NCI-H146 treated with DMSO at 0.1 percent for 48 hours (cell line): Measurements from ENCODE around the gene UBE2J1.
A peak's percentile ranks its signal among the peaks of the same experiment; 100 is the strongest.
"Not testable (repeated sequence)": the region's sequence is repeated elsewhere in the genome, so short reads cannot be mapped to it uniquely, and the experiment has no call there.

Experiments used
- DNase-seq: peaks from one replicate; lab custom pipeline; 2025; ENCODE audit not compliant: unreplicated experiment; lab: John Stamatoyannopoulos, UW

The UBE2J1 gene

DNA sequence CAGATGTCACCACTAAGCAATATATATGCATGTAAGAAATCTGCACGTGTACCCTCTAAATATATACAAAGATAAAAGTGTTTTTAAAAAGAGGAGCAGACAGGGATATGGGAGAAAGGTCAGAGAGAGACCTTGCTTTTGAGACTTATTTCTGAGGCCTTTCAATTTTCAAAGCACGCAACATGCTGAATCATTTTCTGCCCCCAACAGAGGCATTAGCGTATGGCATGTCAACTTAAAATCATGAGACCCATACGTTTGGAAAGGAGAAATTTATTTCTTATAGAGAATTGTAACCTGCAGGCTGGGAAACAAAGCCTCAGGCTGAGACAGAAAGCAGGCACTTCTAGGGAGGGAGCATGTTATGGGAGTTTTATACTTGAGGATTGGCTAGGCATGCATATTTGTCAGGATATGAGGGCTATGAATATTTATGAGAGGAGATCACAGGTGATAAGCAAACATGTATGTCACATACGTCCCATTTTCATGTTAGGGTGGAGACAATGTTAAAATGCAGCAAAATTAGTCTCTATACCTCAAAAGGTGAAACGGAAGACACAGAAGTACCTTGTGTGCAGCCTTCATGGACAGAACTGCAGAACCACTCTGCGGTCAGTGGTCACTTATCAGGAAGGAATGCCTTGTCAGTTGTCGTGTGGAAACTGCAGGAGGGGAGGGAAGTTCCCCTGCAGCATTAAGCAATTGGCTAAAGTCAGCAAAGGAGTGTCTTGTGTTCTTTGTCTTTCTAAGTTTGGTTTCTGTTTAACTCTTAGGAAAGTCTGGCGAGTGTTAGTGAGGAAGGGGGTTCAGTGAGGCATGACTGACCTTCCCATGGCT is 31.2 kb downstream of the UBE2J1 start:
- DNase-seq, result no peak

DNA sequence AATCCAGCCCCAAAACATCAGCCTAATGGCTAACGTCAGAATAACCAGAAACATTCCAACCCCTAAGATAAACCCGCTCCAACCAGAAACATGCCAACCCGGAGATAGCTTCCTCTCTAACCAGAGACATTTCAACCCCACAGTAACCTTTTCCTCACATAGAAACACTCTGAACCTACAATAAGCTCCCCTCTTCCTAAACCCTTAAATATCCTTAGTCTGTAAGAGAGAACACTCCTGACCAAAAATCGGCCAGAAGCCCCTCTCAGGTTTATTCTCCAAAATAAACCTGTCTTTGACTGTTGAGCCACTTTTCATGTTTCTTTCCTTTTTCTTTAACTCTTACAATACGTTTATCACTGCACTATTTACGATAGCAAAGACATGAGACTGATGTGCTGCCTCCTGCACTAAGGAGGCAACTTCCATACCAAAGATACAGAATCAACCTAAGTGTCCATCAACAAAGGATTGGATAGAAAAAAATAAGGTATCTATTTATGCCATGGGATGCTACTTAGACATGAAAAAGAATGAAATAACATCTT is 32.4 kb downstream of the UBE2J1 start:
- DNase-seq, result no peak

DNA sequence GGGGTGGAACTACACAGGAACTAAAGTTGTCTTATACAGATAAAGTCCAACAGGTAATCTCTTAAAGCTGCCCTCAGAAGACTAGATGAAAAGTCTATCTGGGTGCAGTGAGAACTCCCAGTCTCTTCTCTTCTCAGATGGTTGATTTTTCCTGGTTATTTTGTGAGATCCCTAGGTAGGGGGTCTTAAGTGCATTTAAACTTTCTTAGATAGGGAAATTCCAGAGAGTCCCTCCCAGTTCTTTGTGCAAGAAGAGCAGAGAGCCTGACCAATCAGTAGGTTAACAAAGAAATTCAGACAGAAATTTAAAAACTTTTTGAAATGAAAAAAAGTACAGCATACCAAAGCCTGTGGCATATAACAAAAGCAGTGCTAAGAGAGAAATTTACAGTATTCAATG is 35.5 kb downstream of the UBE2J1 start:
- DNase-seq, result no peak

DNA sequence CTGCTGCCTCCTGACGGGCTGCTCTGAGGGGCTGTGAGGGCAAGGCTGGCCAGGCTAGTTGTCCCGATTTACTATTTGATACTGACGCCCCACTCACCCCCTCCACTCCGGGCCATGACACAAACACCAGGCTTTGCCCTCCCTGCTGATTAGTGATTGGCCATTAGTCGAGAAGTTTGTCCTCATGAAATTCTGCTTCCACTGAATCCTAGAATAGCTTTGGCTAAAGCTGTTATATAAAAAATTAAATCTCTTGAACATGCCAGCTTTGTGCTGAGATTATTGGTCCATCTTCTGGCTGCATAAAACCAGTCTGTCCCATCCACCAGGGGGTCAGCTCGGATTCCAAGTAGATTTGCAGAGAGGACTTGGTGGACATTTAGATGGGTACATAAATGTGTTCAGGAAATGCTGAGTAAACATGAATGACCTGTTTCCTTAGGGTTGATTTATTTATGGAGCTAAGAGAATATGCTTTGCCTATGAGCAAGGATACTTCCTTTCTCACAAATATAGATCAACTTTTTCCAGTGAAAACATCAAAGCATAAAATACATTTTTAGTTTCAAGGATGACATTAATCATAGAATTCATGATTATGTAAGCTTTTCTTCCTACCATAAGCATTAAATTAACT is 37.2 kb downstream of the UBE2J1 start, which contains the start of gene GABRR2:
GABRR2 (minus strand) TSS at position 51 of the 637 bp plus-strand sequence. CDS start 134 bp downstream, outside the sequence.
- no peak for DNase-seq

DNA sequence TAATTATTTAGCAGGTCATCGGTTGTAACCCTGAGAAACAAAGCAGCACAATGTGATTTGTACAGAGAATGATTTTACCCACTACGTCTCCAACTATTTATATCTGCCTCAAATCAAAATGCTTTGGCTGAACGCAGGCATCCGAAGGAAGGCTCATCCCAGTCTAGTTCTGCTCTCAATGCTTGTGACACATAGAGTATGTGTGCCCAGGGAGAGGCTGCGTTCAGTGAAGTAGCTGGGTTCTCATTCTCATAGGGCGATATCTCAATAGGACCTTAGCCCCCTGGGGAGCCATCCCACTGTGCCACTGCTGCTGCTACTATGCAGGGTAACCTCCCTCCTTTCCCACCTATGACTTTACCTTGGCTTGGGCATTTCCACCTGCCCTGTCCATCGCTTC is 37.8 kb downstream of the UBE2J1 start:
- no peak for DNase-seq

DNA sequence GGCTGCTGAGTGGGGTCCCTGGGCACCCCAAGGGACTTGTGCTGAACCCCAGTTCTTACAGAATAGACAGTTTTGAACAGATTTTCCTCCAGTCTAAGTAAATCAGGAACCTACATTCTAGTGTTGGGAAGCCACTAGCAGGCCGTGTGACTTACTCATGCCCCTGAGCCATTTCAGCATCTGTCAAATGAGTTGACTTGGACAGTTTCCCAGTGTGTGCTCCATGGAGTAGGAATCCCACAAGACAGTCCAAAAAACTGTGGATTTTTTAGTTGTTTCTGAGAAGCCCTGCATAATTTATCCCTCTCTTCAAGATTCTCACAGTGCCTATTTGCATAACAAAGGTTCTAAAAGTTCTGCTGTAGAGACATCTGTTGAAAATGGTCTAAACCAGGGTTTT is 39.5 kb downstream of the UBE2J1 start:
- no peak for DNase-seq

DNA sequence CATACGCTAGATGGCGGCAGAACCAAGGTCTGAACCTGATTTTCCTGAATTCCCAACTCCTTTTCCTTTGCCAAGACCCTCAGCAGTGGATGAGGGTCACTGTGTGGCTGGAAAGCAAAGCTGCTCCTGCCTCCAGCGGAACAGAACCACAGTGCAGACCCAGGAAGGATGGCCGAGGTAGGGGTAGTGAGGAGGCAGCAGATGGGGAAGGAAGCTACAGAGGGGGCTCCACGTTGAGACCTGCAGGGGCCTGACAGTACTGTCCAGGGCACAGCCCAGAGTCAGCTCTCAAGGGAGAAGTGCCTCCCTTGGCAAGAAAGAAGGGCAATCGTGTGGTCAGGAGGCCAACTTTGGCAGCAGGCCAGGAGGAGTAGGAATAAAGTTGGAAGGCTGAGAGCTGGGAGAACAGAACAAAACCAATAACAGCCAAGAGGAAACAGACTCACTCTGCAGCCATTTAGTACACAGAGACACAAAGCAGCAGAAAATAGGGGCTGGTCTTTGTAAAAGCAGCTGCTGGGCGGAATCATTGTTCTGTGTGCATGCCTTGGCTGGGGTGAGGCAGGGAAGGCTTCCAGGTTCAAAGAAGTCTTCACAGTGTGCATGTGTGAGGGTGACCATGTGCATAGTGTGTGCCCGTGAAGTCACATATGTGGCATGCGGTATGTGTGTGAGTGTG is 40.5 kb downstream of the UBE2J1 start:
- peak; percentile 24 for DNase-seq

DNA sequence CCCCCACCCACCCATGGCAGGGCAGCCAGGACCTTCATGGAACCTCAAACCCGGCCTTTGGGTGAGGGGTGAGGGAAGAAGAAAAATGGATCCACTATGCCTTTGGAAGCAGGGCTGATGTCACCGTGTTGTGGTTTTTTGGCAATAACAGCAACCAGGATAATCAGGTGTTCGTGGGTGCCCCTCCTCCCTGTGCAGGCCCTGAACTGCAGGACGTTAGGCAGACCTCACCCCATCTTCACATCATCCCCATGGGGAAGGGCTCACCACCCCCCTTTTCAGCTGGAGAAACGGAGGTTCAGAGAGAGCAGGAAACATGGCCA is 41.0 kb downstream of the UBE2J1 start:
- no peak for DNase-seq

DNA sequence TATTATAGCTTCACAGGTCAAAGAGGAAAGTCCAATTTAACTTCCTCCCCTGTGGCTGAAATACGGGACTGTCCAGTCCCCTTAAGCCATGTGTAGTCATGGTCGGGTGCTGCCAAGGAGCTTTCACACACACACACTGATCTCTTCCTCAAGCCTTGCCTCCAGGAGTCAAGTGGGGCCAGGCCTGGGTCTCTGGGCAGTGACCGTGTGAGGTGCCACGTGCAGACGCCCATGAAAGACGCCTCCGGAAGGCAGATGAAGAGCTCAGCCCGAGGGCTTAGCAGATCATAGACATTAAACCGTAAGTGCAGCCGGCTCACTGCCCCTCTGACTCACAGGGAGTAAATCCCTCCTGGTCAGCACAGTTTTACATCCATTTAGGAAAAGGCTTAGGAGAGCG is 41.6 kb downstream of the UBE2J1 start:
- no peak for DNase-seq

DNA sequence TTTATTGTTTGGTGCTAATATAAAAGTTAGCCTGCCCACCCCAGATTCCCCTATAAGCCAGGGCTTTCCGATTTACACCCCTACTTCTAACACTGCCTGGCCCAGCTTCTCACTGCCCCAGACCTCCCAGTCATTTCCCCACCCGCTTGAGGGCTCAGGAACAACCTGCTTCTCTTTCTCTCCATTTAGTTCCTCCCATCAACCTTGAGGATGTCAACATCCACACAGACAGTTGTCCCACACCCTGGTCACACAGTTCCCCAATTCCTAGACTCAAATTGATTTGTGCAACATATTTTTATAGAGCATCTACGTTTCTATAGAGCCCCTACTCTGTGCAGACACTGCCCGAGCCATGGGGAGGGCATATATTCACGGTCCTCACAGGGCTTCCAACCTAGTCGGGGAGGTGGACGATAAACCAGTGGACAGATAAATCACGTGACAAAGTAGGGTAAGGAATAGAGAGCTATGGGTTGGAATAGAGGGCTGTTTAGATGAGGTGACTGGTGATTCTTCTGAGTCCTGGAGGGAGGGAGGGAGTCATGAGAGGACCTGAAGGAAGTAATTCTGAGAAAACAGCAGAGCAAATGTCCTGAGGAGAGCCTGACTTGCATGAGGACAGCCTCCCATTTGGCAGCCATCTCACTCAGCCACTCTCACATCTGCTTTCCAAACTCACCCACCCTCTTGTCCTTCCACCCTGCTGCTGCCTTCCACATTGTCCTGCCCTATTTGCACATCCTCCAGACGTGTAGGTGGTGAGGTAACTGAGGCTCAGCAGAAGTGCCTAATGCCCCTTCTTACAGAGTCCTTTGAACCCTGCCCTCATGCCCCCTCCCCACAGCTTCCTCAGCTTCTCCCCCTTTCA is 43.8 kb downstream of the UBE2J1 start:
- DNase-seq, result no peak

DNA sequence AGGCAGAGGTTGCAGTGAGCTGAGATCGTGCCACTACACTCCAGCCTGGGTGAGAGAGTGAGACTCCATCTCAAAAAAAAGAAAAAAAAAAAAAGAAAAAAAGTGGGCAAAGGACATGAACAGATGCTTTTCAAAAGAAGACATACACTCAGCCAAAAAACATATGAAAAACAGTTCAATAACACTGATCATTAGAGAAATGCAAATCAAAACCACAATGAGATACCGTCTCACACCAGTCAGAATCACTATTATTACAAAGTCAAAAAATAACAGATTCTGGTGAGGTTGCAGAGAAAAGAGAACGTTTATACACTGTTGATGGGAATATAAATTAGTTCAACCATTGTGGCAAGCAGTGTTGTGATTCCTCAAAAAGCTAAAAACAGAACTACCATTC is 48.0 kb downstream of the UBE2J1 start:
- not testable (repeated sequence) for DNase-seq

DNA sequence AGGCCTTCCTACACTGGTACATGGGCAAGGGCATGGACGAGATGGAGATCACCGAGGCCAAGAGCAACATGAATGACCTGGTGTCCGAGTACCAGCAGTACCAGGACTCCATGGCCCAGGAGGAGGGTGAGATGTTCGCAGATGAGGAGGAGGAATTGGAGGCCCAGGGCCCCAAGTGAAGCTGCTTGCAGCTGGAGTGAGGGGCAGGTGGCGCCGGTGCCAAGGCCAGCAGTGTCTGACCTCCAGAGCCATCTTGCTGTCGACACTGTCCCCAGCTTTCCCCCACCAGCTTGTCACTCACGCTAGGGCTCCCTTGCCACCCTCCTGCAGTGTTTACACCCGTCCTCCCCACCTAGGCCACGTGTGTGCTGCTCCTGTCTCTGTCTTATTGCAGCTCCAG is 49.6 kb downstream of the UBE2J1 start:
- DNase-seq, result no peak

DNA sequence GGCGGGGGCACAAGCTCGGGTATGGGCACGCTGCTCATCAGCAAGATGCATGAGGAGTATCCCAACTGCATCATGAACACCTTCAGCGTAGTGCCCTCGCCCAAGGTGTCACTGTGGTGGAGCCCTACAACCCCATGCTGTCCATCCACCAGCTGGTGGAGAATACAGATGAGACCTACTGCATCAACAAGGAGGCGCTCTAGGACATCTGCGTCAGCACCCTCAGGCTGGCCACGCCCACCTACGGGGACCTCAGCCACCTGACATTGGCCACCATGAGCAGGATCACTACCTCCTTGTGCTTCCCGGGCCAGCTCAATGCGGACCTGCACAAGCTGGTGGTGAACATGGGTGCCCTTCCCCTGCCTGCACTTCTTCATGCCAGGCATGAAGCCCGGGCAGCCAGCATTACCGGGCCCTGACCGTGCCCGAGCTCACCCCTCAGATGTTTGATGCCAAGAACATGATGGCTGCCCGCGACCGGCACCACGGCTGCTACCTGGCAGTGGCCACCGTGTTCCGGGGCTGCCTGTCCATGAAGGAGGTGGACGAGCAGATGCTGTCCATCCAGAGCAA is 50.2 kb downstream of the UBE2J1 start:
- no peak for DNase-seq

DNA sequence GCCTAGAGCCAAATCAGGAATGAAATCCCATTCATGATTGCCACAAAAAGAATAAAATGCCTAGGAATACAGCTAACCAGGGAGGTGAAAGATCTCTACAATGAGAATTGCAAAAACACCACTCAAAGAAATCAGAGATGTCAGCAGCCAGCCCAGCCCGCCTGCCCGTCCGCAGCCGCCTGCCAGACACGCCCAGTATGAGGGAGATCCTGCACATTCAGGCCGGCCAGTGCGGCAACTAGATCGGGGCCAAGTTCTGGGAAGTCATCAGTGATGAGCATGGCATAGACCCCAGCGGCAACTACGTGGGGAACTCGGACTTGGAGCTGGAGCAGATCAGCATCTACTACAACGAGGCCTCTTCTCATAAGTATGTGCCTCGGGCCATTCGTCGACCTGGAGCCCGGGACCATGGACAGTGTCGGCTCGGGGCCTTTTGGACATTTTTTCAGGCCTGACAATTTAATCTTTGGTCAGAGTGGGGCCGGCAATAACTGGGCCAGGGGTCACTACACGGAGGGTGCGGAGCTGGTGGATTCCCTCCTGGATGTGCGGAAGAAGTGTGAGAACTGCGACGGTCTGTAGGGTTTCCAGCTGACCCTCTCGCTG is 50.8 kb downstream of the UBE2J1 start:
- no peak for DNase-seq

DNA sequence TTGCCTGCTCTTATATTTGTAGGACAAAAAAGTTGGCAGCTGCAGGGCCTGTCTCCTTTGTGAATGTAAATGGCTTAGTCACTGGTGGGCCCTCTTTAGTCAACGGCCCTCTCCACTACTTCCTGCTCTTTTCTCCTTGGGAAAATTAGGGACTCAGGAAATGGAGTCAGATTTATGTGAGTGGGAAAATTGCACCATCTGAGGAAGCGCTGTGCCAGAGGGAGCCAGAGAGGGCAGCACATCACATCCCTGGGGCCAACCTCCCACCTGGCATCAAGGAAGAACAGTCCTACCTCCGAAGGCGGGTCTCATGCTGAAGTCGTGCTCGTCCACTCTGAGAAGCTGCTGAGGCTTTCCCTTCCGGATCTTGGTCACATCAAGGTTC is 53.1 kb downstream of the UBE2J1 start:
- DNase-seq, result no peak

DNA sequence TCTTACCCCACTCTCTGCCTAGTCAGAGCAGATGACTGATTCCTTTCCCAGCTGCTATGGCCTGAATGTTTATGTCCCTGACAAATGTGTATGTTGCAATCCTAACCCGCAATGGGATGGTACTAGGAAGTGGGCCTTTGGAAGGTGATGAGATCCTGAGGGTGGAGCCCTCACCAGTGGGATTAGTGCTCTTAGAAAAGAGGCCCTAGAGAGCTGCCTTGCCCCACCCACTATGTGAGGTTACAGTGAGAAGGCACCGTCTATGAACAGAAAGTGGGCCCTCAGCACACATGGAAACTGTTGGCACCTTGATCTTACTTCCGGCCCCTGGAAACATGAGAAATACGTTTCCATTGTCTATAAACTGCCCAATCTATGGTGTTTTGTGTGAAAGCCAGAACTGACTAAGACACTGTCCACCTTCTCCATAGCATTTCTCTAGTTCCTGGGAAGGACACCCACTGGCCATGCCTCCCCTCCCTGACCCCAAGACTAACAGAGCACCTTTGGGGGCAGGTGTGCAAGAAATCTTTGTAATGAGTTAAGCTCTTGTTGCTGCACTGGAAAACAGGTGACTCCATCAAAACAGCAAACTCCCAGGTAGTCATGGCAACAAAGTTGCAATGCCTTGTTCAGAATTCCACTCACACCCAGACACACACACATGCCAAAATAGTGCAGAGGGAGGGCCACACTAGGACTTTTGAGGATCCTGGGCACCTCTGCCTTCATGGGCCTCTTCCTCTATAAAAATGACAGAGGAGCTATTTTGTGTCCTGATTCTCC is 53.6 kb downstream of the UBE2J1 start:
- no peak for DNase-seq

DNA sequence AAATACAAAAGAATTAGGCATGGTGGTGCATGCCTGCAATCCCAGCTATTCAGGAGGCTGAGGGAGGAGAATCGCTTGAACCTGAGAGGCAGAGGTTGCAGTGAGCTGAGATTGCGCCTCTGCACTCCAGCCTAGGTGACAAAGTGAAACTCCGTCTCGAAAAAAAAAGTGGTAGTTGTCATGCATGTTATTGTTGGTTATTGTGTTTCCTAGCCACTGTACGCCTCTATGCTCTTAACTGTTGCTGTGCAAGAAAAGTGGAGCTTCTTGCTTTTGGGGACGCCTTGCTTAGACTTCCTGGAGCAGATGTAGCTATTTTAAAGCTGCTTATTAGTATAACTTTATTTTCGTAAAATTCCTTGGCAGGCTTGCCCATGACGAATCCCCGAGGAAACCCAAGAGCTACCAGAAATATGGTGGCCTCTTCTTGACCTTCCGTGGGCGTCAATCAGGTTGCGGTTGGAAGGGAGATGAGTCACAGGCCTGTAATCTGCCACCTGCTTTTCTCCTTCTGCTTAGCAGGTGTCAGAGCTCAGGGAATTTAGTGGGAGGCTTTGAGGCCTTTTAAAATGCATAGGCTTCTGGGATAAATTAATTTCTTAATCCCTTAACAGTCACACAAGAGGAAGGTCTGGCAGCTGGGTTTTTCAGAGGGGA is 54.7 kb downstream of the UBE2J1 start:
- peak; percentile 15 for DNase-seq

DNA sequence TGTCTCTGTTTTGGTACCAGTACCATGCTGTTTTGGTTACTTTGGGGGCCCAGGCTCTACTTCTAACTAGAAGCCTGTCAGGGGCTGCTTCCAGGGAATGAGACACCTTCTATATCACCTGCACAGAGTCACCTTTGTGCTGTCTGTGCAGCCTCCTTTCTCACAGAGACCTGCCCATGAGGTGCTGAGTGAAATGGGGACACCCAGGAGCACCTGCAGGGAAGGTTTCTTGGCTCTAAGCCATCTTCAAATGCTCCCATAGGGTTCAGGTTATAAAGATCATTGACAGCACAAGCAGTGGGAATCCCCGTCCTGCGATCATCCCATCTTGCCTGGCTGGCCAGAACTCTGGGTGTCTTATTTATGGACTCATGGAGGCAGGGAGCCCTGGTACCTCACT is 56.5 kb downstream of the UBE2J1 start:
- no peak for DNase-seq

DNA sequence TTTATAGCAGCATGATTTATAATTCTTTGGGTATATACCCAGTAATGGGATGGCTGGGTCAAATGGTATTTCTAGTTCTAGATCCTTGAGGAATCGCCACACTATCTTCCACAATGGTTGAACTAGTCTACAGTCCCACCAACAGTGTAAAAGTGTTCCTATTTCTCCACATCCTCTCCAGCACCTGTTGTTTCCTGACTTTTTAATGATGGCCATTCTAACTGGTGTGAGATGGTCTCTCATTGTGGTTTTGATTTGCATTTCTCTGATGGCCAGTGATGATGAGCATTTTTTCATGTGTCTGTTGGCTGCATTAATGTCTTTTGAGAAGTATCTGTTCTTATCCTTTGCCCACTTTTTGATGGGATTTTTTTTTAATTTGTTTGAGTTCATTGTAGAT is 57.4 kb downstream of the UBE2J1 start:
- DNase-seq, result not testable (repeated sequence)
